ENCODE measurements around the gene PTHLH. TPM values are rescaled to one million over a fixed set of nuclear protein-coding genes. Genes with fewer than 3 reads are reported as not detected.

PTHLH gene
- total RNA-seq, 1 donor from 2014 or later = 0.81 TPM

GRCh38 chr12:27975222-27976136 is 2.9 kb upstream of the PTHLH start:
- DNase-seq (ENCODE audit: low read depth) = no peak
- H3K4me3 ChIP-seq (ENCODE audit: low read depth, low read length) = peak overlapping the region; percentile 51
- no peak for TF ChIP-seq CTCF (conservative IDR thresholded peaks at IDR 0.05; ENCODE audit: low read depth, low read length)

DNA sequence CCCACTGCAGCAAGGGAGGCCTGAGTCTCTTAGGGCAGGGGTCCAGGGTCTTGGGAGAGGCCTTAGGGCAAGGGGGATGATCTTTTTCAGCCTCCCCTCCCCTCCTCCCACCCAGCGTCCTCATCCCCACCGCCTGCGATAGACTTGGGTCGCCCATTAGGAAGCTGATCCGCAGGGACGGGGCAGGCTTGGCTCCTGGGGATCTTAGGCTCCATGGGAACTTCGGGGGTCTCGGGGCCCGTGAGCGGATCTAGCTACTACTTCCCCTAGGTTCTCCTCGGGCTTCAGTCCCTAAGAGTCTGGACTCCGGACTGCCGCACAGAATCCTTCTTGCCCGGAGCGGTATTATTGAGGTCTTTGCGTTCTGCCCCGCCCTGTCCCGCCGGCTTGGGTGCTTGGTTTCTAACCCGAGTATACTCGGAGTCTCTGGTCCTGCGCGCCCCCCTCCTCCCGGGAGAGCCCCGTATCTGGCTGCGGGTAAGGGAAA is 2.2 kb upstream of the PTHLH start:
- no peak for TF ChIP-seq CTCF (conservative IDR thresholded peaks at IDR 0.05; ENCODE audit: low read depth, low read length)
- H3K4me3 ChIP-seq (ENCODE audit: low read depth, low read length) = peak overlapping the region; percentile 51
- no peak for DNase-seq (ENCODE audit: low read depth)

DNA sequence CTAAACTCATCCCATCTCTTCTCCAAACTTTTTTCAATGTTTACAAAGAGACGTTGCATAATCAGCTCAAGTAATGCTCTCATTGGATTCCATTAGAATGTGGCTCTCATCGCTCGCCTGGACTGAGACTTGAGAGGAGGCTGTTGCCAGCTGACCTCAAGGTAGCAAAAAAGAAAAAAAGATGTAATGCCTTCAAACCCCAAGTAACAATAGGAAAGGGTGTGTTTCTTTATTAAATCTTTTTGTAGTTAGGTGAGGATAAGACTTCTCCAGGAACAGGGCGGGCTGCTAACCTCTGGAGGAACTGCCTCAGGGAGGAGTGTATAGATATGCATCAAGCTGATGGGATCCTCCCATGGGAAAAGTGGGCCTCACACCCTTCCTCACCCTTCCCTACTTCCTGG is 956 bp upstream of the PTHLH start:
- DNase-seq (ENCODE audit: low read depth) = no peak
- no peak overlapping the region for H3K4me3 ChIP-seq (ENCODE audit: low read depth, low read length)
- no peak for TF ChIP-seq CTCF (conservative IDR thresholded peaks at IDR 0.05; ENCODE audit: low read depth, low read length)

- no peak for TF ChIP-seq CTCF (conservative IDR thresholded peaks at IDR 0.05; ENCODE audit: low read depth, low read length)
- H3K4me3 ChIP-seq (ENCODE audit: low read depth, low read length) = no peak overlapping the region
- no peak for DNase-seq (ENCODE audit: low read depth)
Measured at GRCh38 chr12:27971606-27972005, 927 bp downstream of the PTHLH start.

- no peak for TF ChIP-seq CTCF (conservative IDR thresholded peaks at IDR 0.05; ENCODE audit: low read depth, low read length)
- peak overlapping the region; percentile 66 for H3K4me3 ChIP-seq (ENCODE audit: low read depth, low read length)
- no peak for DNase-seq (ENCODE audit: low read depth)
Measured at GRCh38 chr12:27971121-27971489, 1.4 kb downstream of the PTHLH start.

- H3K4me3 ChIP-seq (ENCODE audit: low read depth, low read length) = peak overlapping the region; percentile 66
- DNase-seq (ENCODE audit: low read depth) = no peak
- no peak for TF ChIP-seq CTCF (conservative IDR thresholded peaks at IDR 0.05; ENCODE audit: low read depth, low read length)
Measured at GRCh38 chr12:27970401-27971120, 2.0 kb downstream of the PTHLH start.

All from epithelial cell of proximal tubule (primary cell).